RWPE1 (cell line): ENCODE measurements around the gene SPATA19.

ENCODE experiments used
- CTCF ChIA-PET: fragments of 350-600 bp; sonication (Branson Sonifier 250); formaldehyde crosslinking; extraction: SDS; loops from one replicate; lab custom pipeline; 2021; lab: Yijun Ruan, JAX
- POLR2A ChIA-PET: fragments of 400-600 bp; formaldehyde crosslinking; extraction: SDS; loops from one replicate; lab custom pipeline; 2020; ENCODE audit warnings: antibody characterized with exemption; ENCODE audit not compliant: low non-redundant PET; lab: Yijun Ruan, JAX
- DNase-seq: peaks from one replicate; pipeline ENCODE4 v3.0.0; 2012; ENCODE audit warnings: low spot score
- H3K27ac ChIP-seq: fragments of 450-650 bp; 2 replicates; pipeline ENCODE4 v1.5.1; 2017
- TF ChIP-seq, protein P1 (sequence below): fragments of 450-650 bp; conservative IDR thresholded peaks from 2 replicates; pipeline ENCODE4 v1.5.1; 2017; ENCODE audit warnings: low read depth, mild to moderate bottlenecking

SPATA19 gene

DNA sequence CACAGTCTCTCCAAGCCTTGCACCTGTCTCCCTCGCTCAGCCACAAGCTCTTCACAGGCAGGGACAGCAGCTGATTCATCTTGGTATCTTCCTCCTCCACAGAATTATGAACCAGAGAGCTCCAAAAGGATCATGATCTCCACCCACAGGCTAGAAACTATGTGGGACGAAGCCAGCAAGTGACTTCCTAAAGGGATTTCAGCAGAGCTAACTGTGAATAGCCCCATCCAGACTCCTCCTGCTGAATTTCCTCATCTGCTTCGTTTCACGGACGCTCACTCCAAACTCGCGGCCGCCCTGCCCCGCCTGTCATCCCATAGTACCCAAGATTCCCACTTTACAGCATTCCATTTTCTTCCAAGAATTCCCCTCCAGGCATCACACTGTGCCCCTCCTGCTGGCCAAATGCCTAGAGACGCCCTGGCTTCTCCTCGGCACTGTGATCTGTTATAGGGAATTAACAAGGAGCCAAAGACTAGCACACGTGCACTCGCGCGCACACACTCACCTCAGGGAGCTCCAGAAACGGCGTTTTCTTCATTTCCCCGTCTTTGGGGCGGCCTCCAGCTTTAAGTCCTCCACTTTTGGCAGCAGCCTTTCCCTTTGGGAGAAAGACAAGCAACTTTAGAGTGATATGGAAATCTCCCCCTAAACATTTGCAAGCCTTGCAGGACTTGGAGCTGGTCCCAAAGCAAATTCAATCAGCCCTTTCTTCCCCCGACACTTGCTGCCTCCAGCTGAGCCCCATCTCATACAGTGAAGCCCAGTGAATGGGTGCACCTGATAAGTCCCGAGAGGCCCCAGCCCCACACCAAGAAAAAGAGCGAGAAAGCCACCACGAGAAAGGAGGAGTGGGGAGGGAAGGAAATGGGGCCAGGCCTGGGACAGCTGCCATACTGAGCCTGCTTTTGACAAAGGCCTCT lies 35.5 kb downstream of the SPATA19 start:
- ChIA-PET CTCF (no interaction called here), POLR2A (no interaction called here)
- no peak for DNase-seq
- TF ChIP-seq, protein P1, sequence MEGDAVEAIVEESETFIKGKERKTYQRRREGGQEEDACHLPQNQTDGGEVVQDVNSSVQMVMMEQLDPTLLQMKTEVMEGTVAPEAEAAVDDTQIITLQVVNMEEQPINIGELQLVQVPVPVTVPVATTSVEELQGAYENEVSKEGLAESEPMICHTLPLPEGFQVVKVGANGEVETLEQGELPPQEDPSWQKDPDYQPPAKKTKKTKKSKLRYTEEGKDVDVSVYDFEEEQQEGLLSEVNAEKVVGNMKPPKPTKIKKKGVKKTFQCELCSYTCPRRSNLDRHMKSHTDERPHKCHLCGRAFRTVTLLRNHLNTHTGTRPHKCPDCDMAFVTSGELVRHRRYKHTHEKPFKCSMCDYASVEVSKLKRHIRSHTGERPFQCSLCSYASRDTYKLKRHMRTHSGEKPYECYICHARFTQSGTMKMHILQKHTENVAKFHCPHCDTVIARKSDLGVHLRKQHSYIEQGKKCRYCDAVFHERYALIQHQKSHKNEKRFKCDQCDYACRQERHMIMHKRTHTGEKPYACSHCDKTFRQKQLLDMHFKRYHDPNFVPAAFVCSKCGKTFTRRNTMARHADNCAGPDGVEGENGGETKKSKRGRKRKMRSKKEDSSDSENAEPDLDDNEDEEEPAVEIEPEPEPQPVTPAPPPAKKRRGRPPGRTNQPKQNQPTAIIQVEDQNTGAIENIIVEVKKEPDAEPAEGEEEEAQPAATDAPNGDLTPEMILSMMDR = no peak
- H3K27ac ChIP-seq = no peak overlapping the region

DNA sequence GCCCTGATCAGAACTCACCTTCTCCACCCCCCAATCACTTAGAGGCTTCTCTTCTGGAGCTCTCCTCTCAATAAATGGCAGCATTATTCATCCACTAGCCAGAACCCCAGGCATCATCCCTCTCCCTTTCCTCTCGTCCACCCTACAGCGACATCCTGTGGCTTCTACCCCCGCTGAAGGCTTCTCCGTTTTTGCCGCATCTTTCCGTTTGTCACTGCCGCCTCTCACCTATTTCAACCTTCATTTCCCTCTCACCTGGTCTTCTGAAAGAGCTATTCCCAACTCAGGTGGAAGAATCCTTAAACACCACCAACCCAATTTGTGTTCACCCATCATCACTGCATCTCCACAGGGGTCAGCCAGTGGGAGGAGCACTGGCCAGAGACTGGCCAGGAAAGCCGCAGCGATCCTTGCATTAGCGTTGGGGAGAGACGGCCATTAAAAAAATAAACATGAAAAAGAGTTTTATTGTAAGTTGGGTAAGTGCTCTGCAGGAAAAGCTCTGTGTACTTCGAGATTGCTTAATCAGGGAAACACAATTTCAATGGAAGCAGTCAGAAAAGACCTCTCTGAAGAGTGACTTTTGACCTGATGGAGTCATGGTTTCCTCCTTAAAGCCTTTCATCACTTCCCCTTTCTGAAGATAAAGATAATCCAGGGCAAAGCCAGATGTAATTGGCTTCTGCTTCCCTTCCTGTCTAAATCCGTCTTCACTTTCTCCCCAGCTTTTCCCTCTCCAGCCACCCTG lies 36.7 kb downstream of the SPATA19 start:
- POLR2A ChIA-PET = no interaction called here
- TF ChIP-seq, protein P1 = no peak
- no peak overlapping the region for H3K27ac ChIP-seq
- DNase-seq = no peak
- CTCF ChIA-PET = no interaction called here

DNA sequence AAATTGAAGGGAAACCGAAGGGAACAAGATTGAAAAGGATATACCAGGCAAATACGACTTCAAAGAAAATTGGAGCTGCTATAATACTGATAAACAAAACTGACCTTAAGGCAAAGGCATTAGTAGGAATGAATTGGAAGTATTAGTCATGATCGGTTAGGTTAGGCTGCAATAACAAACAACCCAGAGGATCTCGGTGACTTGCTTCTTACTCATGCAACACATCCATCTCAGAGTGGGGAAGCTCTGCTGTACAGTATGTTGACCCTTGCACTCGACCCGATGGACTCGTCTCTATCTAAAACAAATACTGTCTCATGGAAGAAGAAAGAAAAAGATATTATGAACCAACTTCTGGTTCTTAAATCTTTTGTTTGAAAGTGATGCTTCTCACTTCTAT lies 42.3 kb downstream of the SPATA19 start:
- no peak for DNase-seq
- TF ChIP-seq, protein P1 = no peak
- H3K27ac ChIP-seq = no peak overlapping the region
- ChIA-PET CTCF (interaction anchor here (0.7 kb wide), 1 partner anchor 241 kb away, joined by 3 read pairs; no protein-coding TSS in a partner anchor), POLR2A (no interaction called here)

DNA sequence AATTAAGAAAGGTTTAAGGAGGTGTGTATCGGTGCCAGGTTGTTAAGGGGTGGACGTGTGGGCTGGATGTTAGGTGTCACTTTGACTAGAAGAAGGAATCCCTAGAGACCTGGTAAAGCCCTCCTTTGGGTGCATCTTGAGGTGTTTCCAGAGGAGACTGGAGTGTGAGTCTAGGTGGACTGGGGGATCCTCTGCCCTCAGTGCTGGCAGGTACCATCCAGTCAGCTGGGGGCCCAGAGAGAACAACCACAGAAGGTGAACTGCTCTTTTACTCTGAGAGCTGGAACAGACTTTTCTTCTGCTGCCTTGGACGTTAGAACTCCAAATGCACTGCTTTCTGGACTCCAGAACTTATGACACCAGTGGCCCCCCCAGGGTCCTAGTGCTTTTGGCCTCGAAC lies 44.0 kb downstream of the SPATA19 start:
- TF ChIP-seq, protein P1 = no peak
- ChIA-PET POLR2A (no interaction called here), CTCF (no interaction called here)
- DNase-seq = no peak
- H3K27ac ChIP-seq = no peak overlapping the region

DNA sequence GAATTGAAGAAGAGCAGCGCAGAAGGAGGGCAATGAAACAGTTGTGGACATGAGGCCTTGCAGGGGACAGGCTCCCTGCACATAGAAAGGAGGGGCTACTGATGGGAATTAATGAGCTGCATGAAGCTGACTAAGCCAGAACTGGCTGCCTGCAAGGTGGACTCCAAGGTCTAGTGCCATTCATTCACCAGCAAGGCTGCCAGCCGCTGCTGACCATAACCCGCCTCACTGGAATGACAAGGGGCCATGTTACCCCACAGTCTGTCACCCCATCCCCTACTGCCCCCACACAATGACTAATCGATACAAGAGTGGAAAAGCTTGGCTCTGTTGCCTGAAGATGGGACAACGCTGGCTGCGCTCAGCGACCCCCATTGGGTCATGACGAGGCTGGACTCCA lies 44.6 kb downstream of the SPATA19 start:
- CTCF ChIA-PET = no interaction called here
- TF ChIP-seq, protein P1 = no peak
- POLR2A ChIA-PET = no interaction called here
- no peak overlapping the region for H3K27ac ChIP-seq
- DNase-seq = no peak

DNA sequence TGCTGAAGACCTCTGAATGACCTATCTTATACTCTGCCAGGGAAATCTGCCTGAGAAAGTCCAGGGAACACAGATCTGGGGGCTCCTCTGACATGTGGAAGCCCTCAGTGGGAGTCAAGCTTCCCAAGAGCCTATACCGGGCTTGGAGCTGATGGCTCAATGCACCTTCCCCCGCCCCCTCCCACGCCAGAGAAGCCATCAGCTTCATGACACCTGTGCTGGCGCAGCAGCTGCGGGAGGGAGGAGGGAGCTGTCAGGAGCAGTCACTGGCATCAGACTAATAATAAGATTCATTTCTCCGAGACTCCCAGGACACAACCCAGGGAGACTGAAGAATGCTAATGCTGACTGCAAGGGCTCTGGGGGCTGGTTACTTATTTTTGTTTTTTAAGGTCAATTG lies 47.8 kb downstream of the SPATA19 start:
- TF ChIP-seq, protein P1 = no peak
- DNase-seq = no peak
- CTCF ChIA-PET = no interaction called here
- POLR2A ChIA-PET = no interaction called here
- H3K27ac ChIP-seq = no peak overlapping the region
